Activated B cell treated with CpG ODN at 0.5 μM for 24 hours (primary cell): ENCODE results near the gene SFTPA2. TPM values are rescaled to one million over a fixed set of nuclear protein-coding genes. Genes with fewer than 3 reads are reported as not detected.
A peak's percentile ranks its signal among the peaks of the same experiment; 100 is the strongest.
"Not testable (repeated sequence)": the region's sequence is repeated elsewhere in the genome, so short reads cannot be mapped to it uniquely, and the experiment has no call there.

Experiments used
- ATAC-seq: fragments of 200-7000 bp; cut with Tn5 transposase; one replicate; pipeline ENCODE4 v1.10.0; 2021; ENCODE audit warnings: low read depth, mild to moderate bottlenecking, moderate library complexity
- CTCF ChIA-PET: fragments of 350-600 bp; sonication (Branson Sonifier 250); formaldehyde crosslinking; loops from one replicate; lab custom pipeline; 2021; ENCODE audit warnings: antibody characterized with exemption; lab: Charles Lee
- POLR2A ChIA-PET: fragments of 350-600 bp; sonication (Branson Sonifier 250); formaldehyde crosslinking; loops from one replicate; lab custom pipeline; 2021; ENCODE audit warnings: antibody characterized with exemption; lab: Charles Lee
- DNase-seq: peaks from one replicate; pipeline ENCODE4 v3.0.0; 2022
- H3K27ac Mint-ChIP-seq: one replicate; pipeline ENCODE4 v1.8.0; 2020; ENCODE audit warnings: mixed read lengths
- H3K27me3 Mint-ChIP-seq: one replicate; pipeline ENCODE4 v1.8.0; 2021; ENCODE audit warnings: mixed read lengths
- H3K36me3 Mint-ChIP-seq: one replicate; pipeline ENCODE4 v1.8.0; 2021; ENCODE audit warnings: low read depth, mixed read lengths
- H3K4me1 Mint-ChIP-seq: one replicate; pipeline ENCODE4 v1.8.0; 2021; ENCODE audit warnings: mixed read lengths
- H3K4me3 Mint-ChIP-seq: one replicate; pipeline ENCODE4 v1.8.0; 2020; ENCODE audit warnings: mild to moderate bottlenecking, mixed read lengths
- H3K9me3 Mint-ChIP-seq: one replicate; pipeline ENCODE4 v1.8.0; 2020; ENCODE audit warnings: mixed read lengths
- intact Hi-C: fragments of 100-400 bp; cut with micrococcal nuclease; formaldehyde crosslinking; loops from one replicate; pipeline ENCODE4 v1.15.1; 2024
- total RNA-seq: library from RNA; stranded (reverse); gene quantifications from 2 replicates; pipeline ENCODE4 v1.2.3, GENCODE V29; 2022
- TF ChIP-seq, protein P1 (sequence below): fragments of 200-600 bp; IDR thresholded peaks from one replicate; pipeline ENCODE4 v1.8.0; 2022; ENCODE audit warnings: antibody characterized with exemption, mild to moderate bottlenecking

The SFTPA2 gene
- total RNA-seq, 1 donor from 2014 or later: not detected

DNA sequence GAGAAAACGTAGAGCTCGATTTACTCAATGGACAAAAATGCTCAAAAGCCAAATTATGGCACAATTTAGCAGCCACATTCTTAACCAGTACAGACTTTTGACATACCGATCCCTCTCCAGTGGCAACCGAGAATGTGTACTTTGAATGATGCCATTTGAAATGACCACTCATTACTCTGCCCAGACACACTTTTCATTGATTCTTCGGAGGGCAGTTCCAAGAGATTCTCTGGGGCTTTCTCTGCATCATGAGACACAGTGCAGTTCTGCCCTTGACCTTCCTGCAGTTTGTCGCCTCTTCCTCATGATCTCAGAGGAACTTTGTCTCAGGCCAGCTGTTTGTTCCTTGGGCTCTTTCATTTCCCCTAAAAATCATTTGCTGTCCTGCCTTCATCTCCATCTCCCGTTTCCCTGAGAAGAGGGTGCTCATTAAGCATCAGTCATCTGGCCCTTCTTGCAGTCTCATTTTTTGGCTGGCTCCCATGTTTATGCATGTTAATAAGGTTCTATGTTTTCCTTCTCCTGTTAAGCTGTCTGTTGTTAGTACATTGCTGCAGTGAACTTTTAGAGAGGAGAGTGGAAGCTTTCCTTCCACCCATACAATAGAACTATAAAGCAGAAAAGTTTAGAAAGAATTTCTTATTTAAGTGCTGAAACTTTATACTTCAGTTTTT, 43.5 kb downstream of the SFTPA2 start:
- H3K27me3 Mint-ChIP-seq, H3K36me3 Mint-ChIP-seq, ATAC-seq, H3K4me3 Mint-ChIP-seq, H3K27ac Mint-ChIP-seq, H3K9me3 Mint-ChIP-seq, DNase-seq, CTCF ChIA-PET, intact Hi-C loops, H3K4me1 Mint-ChIP-seq, POLR2A ChIA-PET: not testable (repeated sequence)

DNA sequence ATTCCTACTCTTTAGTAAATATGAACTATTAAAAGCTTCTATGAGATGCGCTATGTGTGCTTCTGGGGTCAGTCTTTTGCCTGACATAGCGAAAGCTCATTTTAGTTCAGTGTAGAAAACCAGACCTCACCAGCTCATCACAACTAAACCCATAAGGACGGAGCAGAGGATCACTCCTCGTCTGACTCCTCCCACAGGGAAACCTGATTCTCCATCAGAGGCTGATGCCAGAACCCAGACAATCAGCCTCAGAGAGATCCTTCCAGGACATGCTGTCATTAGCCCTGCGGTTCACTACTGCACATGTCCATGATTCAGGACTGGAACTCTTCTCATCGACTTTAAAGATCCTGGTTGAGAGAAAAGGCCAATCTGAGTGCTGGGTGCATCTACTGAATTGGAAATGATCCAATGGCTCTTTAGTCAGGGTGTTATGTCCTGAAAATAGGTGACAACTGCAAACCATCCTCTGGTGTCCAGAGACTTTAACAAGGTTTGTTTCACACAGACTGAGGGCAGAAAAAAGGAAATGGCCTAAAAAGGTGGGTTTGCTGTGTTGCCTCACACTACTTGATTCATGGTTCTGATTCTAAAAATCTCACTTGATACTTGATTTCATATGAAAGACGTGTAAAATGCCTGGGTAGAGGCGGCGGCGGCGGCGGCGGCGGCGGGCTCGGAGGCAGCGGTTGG, 48.2 kb downstream of the SFTPA2 start, which contains the start of gene EIF5AL1:
Gene EIF5AL1, plus strand, starts transcription at position 643 of the 693 bp plus-strand sequence. CDS start 117 bp downstream, outside the sequence.
- CTCF ChIA-PET, H3K36me3 Mint-ChIP-seq, POLR2A ChIA-PET, H3K4me1 Mint-ChIP-seq, H3K9me3 Mint-ChIP-seq, H3K4me3 Mint-ChIP-seq, intact Hi-C loops, H3K27ac Mint-ChIP-seq, ATAC-seq, DNase-seq: not testable (repeated sequence)
- H3K27me3 Mint-ChIP-seq: peaks cover 10% of the 10 kb centered on the region

DNA sequence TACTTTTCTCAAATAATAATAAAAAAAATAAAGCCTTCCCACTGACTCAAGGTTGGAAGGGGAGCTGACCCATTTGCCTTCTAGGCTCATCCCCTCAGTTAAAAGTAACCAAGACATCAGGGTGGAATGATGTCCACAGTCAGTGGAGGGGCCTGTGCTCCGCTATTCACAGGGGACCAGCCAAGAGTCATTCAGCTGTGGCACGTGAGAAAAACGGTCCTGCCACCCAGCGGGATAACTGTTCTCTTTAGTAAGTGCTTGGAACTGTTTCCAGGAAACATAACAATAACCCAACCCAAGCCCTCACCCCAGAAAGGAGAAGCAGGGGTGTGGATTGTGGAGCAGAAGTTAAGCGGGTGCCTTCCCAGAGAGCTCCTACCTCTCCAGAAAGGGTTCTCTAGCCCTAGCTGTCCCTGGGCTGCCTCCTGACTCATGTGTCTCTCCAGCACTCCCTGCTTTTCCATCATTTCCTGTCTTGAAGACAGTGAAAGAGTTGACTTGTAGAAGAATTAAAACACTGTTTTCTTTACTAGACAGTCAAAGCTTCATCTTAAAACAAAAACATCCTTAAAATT, 50.2 kb downstream of the SFTPA2 start:
- H3K36me3 Mint-ChIP-seq, H3K4me3 Mint-ChIP-seq, CTCF ChIA-PET, intact Hi-C loops, H3K9me3 Mint-ChIP-seq, H3K4me1 Mint-ChIP-seq, DNase-seq, H3K27ac Mint-ChIP-seq, ATAC-seq, POLR2A ChIA-PET: not testable (repeated sequence)
- peaks cover 18% of the 10 kb centered on the region for H3K27me3 Mint-ChIP-seq

DNA sequence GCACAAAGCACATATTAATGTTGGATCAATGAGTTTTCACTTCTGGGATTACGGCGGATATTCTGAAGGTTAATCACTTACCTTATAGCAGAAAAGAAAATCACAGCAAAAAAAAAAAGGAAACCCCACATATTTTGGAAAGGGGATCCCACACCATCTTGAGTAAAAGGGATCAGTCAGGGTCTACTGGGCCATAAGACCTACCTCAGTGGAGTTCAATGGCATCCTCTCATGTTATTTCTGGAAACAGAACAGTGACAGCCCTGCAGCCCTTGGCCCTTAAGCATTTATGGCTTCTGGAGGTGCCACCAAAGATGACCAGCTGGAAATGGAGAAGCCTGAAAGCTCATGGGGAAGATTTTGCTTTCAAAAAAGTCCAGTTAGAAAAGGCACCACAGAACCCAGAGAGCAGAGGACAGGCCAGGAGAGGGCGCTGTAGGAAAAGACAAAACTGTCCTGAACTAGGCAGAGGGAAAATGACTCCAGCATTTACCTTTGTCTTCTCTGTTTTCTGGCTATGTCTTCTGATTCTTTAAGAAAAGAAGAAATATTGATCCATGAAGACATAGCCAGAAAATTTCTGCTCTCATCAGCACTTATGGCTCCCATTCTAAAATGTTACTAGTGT, 50.8 kb downstream of the SFTPA2 start:
- peaks cover 17% of the 10 kb centered on the region for H3K27me3 Mint-ChIP-seq
- H3K4me1 Mint-ChIP-seq, H3K27ac Mint-ChIP-seq, H3K36me3 Mint-ChIP-seq, H3K9me3 Mint-ChIP-seq, POLR2A ChIA-PET, CTCF ChIA-PET, intact Hi-C loops, H3K4me3 Mint-ChIP-seq, DNase-seq: not testable (repeated sequence)
- ATAC-seq: peak; percentile 34

DNA sequence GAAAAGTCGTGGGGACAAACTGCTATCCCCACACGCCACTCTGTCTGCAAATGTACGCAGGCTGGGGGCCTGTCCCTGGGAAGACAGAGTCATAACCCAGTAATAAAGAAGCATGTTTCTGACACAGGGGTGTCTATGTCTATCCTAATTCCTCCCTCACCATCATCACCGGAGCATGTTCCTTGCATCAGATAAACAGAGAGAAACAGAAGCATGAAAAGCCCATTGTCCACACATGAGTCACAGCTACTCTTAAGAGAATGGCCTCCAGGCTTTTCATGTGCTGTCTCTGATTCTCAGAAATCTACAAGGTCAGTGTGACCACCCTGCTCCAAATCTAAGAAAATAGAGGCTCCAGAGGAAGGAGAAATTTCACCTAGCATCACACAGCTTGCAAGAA, 52.0 kb downstream of the SFTPA2 start:
- H3K4me1 Mint-ChIP-seq, H3K9me3 Mint-ChIP-seq, intact Hi-C loops, ATAC-seq, POLR2A ChIA-PET, H3K36me3 Mint-ChIP-seq, DNase-seq, H3K27ac Mint-ChIP-seq, CTCF ChIA-PET, H3K4me3 Mint-ChIP-seq: not testable (repeated sequence)
- H3K27me3 Mint-ChIP-seq: peaks cover 19% of the 10 kb centered on the region

DNA sequence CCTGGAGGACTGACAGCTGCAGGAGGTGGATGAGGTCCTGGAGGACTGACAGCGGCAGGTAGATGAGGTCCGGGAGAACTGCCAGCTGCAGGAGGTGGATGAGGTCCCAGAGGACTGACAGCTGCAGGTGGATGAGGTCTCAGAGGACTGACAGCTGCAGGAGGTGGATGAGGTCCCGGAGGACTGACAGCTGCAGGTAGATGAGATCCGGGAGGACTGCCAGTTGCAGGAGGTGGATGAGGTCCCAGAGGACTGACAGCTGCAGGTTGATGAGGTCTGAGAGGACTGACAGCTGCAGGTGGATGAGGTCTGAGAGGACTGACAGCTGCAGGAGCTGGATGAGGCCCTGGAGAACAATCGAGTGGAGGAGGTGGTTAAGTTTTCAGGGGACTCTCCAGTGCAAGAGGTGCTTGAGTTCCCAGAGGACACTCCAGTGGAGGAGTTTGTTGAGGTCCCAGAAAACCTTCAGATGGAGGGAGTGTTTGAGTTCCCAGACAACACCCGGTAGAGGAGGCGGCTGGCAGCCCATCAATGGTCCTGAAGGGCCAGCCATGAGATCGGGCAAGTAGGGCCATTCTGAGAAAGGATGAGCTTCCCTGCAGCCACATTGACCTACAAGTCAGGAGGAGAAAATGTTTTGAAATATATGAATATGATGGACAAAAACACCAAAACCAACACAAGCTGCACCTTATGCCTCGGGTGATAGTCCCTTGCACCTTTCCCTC, 52.6 kb downstream of the SFTPA2 start:
- CTCF ChIA-PET: no interaction called here
- H3K27me3 Mint-ChIP-seq: peaks cover 19% of the 10 kb centered on the region
- ATAC-seq (no peak), DNase-seq (no peak)
- H3K9me3 Mint-ChIP-seq: no peaks in the 10 kb centered on the region
- POLR2A ChIA-PET: no interaction called here
- no peak overlapping the region for H3K4me3 Mint-ChIP-seq
- no peaks in the 10 kb centered on the region for H3K4me1 Mint-ChIP-seq
- H3K27ac Mint-ChIP-seq: no peak overlapping the region
- H3K36me3 Mint-ChIP-seq: no peaks in the 10 kb centered on the region
- TF ChIP-seq, protein P1, sequence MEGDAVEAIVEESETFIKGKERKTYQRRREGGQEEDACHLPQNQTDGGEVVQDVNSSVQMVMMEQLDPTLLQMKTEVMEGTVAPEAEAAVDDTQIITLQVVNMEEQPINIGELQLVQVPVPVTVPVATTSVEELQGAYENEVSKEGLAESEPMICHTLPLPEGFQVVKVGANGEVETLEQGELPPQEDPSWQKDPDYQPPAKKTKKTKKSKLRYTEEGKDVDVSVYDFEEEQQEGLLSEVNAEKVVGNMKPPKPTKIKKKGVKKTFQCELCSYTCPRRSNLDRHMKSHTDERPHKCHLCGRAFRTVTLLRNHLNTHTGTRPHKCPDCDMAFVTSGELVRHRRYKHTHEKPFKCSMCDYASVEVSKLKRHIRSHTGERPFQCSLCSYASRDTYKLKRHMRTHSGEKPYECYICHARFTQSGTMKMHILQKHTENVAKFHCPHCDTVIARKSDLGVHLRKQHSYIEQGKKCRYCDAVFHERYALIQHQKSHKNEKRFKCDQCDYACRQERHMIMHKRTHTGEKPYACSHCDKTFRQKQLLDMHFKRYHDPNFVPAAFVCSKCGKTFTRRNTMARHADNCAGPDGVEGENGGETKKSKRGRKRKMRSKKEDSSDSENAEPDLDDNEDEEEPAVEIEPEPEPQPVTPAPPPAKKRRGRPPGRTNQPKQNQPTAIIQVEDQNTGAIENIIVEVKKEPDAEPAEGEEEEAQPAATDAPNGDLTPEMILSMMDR: no peak
- intact Hi-C loops: no loop called here

Other genes starting within 250 kb of the SFTPA2 start
- gene PPIF, start 212.9 kb downstream of the SFTPA2 start, total RNA-seq: 68.2 and 72.5 TPM in 2 replicates
- 1.1 and 1.3 TPM in 2 replicates for gene ZCCHC24, start 114.8 kb downstream of the SFTPA2 start, total RNA-seq
- gene EIF5AL1, start 47.9 kb downstream of the SFTPA2 start, total RNA-seq: 1.4 and 2.1 TPM in 2 replicates
- gene SFTPA1, start 50.5 kb upstream of the SFTPA2 start, total RNA-seq: not detected in 2 replicates
- 0.80 and 1.2 TPM in 2 replicates for gene NUTM2B, start 142.8 kb upstream of the SFTPA2 start, total RNA-seq